ENCODE measurements around the gene ADORA2A.

- TF ChIP-seq POLR2A (IDR thresholded peaks at IDR 0.05) (no peak), CTCF (IDR thresholded peaks at IDR 0.05) (no peak)
Measured at GRCh38 chr22:24433001-24433827, 5.8 kb downstream of the ADORA2A start.

Measured in upper lobe of left lung (tissue), 4 donors.